Neuronal stem cell (in vitro differentiated cells): ENCODE data around the gene MARK3.

ENCODE experiments used
- DNase-seq: peaks from one replicate; pipeline ENCODE4 v3.0.0-alpha.2; 2013; ENCODE audit warnings: low spot score
- H2AFZ ChIP-seq: one replicate; pipeline ENCODE4 v1.6.1; 2013; ENCODE audit warnings: mild to moderate bottlenecking, low read length, inconsistent platforms
- H2AK5ac ChIP-seq: 2 replicates; pipeline ENCODE4 v1.6.1; 2013; ENCODE audit warnings: low read depth, mild to moderate bottlenecking, inconsistent platforms, low read length, moderate library complexity, mixed read lengths
- H2BK120ac ChIP-seq: 2 replicates; pipeline ENCODE4 v1.6.1; 2013; ENCODE audit warnings: low read depth, mild to moderate bottlenecking, inconsistent platforms, low read length, moderate library complexity, mixed read lengths
- H2BK12ac ChIP-seq: one replicate; pipeline ENCODE4 v1.6.1; 2013; ENCODE audit warnings: low read length, inconsistent platforms
- H2BK15ac ChIP-seq: 2 replicates; pipeline ENCODE4 v1.6.1; 2013; ENCODE audit warnings: mild to moderate bottlenecking, low read length, inconsistent platforms, mixed read lengths
- H2BK5ac ChIP-seq: one replicate; pipeline ENCODE4 v1.6.1; 2013; ENCODE audit warnings: inconsistent platforms, mild to moderate bottlenecking, low read length, moderate library complexity
- H3K14ac ChIP-seq: one replicate; pipeline ENCODE4 v1.6.1; 2013; ENCODE audit warnings: low read length, inconsistent platforms
- H3K18ac ChIP-seq: 2 replicates; pipeline ENCODE4 v1.6.1; 2013; ENCODE audit warnings: low read length, inconsistent platforms
- H3K23ac ChIP-seq: 2 replicates; pipeline ENCODE4 v1.6.1; 2013; ENCODE audit warnings: low read depth, mild to moderate bottlenecking, mixed read lengths, low read length, inconsistent platforms; ENCODE audit not compliant: poor library complexity
- H3K27ac ChIP-seq: replicated peaks from 3 replicates; pipeline ENCODE4 v1.5.1; 2013; ENCODE audit warnings: low read length, inconsistent platforms
- H3K27me3 ChIP-seq, 3 experiments: 2 replicates each; pipeline ENCODE4 v1.6.1; 2013; ENCODE audit warnings: low read length in 3 of 3, mild to moderate bottlenecking in 2 of 3, inconsistent platforms in 1 of 3, low read depth in 1 of 3, mixed read lengths in 1 of 3, moderate library complexity in 1 of 3; ENCODE audit not compliant: control insufficient read depth in 3 of 3, insufficient read depth in 3 of 3
- H3K36me3 ChIP-seq, 2 donors: replicated peaks in 1 of 2; 2 replicates each; pipeline ENCODE4 v1.6.1; 2013; ENCODE audit warnings: low read length in 2 of 2; ENCODE audit not compliant: control insufficient read depth in 2 of 2, insufficient read depth in 2 of 2
- H3K4ac ChIP-seq: 2 replicates; pipeline ENCODE4 v1.6.1; 2013; ENCODE audit warnings: inconsistent platforms, mild to moderate bottlenecking, low read length, moderate library complexity
- H3K4me1 ChIP-seq, 2 donors: 1 replicate in 1 of 2; 2 replicates in 1 of 2; pipeline ENCODE4 v1.6.1; 2013; ENCODE audit warnings: low read length in 2 of 2, low read depth in 1 of 2; ENCODE audit not compliant: control insufficient read depth in 2 of 2, insufficient read depth in 1 of 2
- H3K4me2 ChIP-seq: one replicate; pipeline ENCODE4 v1.6.1; 2013; ENCODE audit warnings: mild to moderate bottlenecking, low read length, inconsistent platforms; ENCODE audit not compliant: insufficient read depth, poor library complexity, severe bottlenecking
- H3K4me3 ChIP-seq, 2 donors: 2 replicates each; pipeline ENCODE4 v1.5.1; 2013; ENCODE audit warnings: low read length in 2 of 2, mild to moderate bottlenecking in 2 of 2, inconsistent platforms in 1 of 2, moderate library complexity in 1 of 2
- H3K79me1 ChIP-seq: one replicate; pipeline ENCODE4 v1.6.1; 2013; ENCODE audit warnings: low read depth, mild to moderate bottlenecking, inconsistent platforms, low read length, moderate library complexity
- H3K9ac ChIP-seq: one replicate; pipeline ENCODE4 v1.6.1; 2013; ENCODE audit warnings: mild to moderate bottlenecking, low read depth, low read length, inconsistent platforms; ENCODE audit not compliant: poor library complexity
- H3K9me3 ChIP-seq, 2 donors: replicated peaks in 1 of 2; 2 replicates each; pipeline versions ENCODE3 to v1.6.1; 2013; ENCODE audit warnings: low read length in 2 of 2, mild to moderate bottlenecking in 2 of 2, inconsistent platforms in 1 of 2, low read depth in 1 of 2, mixed read lengths in 1 of 2, moderate library complexity in 1 of 2; ENCODE audit not compliant: control insufficient read depth in 2 of 2, insufficient read depth in 1 of 2
- H4K8ac ChIP-seq: one replicate; pipeline ENCODE4 v1.6.1; 2013; ENCODE audit warnings: low read depth, mild to moderate bottlenecking, inconsistent platforms, low read length, moderate library complexity
- H4K91ac ChIP-seq: one replicate; pipeline ENCODE4 v1.6.1; 2013; ENCODE audit warnings: low read length, low read depth, mild to moderate bottlenecking, inconsistent platforms; ENCODE audit not compliant: poor library complexity
- WGBS, 2 donors: extraction: QIAGEN DNeasy Blood & Tissue Kit; methylation state at CpG; one replicate each; pipeline ENCODE4 v1.1.7; 2013; ENCODE audit warnings: missing lambda C conversion rate in 2 of 2, mixed read lengths in 1 of 2; ENCODE audit not compliant: insufficient read length in 2 of 2, insufficient replicate concordance in 1 of 2; ENCODE audit errors: extremely low coverage in 2 of 2; 5-methylcytosine and 5-hydroxymethylcytosine counted together

Gene MARK3

DNA sequence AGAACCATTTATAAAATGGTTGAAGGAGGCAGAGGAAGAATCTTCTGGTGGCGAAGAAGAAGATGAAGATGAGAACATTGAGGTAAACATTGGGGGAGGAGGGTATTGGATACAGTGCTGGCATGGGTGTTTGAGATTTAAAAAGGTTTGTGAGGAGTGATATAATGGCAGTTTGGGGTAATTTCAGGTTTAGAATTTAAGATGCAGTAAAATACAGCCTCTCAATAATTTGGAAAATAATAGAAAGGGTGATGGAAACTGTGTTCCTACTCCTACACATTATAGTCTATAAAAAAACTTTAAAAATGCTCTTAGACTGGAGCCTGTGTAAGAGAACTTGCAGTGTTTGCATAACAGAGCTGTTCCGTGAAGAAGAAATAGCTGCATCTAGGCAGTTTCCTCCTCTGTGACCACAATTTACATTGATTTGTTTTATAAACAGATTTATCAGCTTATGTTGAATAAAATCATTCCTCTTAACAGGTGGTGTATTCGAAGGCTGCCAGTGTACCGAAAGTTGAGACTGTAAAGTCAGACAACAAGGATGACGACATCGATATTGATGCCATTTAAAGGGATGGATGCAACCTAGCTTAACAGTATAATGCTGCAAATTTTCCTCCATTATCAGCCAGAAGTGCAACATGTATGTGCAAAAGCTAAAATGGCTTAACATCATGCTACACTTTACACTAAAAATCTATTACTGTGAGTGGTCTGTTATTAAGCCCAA, 44.6 kb upstream of the MARK3 start:
- H3K4me2 ChIP-seq = no peak overlapping the region
- no CpG with 5 or more reads among the region's 6 CpGs for WGBS, 2 donors
- no peak overlapping the region for H2BK12ac ChIP-seq
- H4K91ac ChIP-seq = no peak overlapping the region
- no peak overlapping the region for H4K8ac ChIP-seq
- H2BK5ac ChIP-seq = no peak overlapping the region
- no peak overlapping the region for H2AK5ac ChIP-seq
- H3K79me1 ChIP-seq = peaks cover 6% of the 10 kb centered on the region
- peaks cover 0 to 2% of the 10 kb centered on the region in 2 donors for H3K9me3 ChIP-seq
- H3K23ac ChIP-seq = no peak overlapping the region
- H3K18ac ChIP-seq = no peak overlapping the region
- H3K4me3 ChIP-seq = no peak overlapping the region
- no peak overlapping the region for H3K27ac ChIP-seq
- peaks cover 0 to 6% of the 10 kb centered on the region in 2 donors for H3K4me1 ChIP-seq
- no peak overlapping the region for H3K9ac ChIP-seq
- H3K4ac ChIP-seq = no peak overlapping the region
- H3K14ac ChIP-seq = no peak overlapping the region
- H2BK15ac ChIP-seq = no peak overlapping the region
- no peak overlapping the region for H2AFZ ChIP-seq
- no peaks in the 10 kb centered on the region for H3K27me3 ChIP-seq
- H3K36me3 ChIP-seq = peaks cover 60 to 95% of the 10 kb centered on the region in 2 donors
- no peak for DNase-seq
- no peak overlapping the region for H2BK120ac ChIP-seq

DNA sequence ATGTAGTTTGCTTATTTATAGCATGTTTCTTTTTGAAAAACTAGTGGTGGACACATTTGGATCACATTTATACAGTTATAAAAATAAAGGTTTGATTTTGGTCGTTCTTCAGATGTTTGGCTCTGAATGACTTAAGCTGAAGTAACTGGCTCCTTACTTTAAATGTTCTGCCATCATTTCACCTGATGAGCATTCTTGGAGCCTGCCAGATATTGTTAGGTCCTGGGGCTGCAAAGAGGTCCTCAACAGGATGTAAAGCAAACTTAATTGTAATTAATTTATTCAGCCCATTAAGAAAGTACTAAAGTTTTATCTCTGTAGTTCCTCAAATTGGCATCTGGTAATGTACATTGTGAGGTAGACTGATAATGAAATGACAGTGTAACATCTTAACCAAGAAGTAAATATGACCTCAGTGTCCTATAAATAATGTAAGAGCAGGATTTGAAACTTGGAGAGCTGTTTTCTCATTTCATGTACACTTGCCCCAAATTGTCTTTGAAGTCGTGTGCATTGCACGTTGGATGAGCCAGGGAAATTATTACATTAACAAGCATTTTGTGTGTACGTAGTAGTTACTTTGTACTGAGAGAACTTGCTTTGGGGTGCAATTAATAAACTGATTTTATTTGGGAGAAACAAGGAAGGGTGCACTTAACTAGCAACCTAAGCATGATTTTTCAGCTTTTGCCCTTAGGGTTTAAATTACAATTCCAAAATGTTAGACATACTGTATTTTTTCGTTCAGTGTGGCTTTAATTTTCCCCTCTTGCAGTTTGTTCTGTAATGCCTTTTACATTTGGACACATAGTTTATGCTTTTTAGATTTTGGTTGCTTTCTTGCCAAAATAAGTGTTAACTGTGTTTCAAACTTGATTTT, 43.7 kb upstream of the MARK3 start:
- Histone ChIP-seq H4K8ac (no peak overlapping the region), H2BK12ac (no peak overlapping the region), H3K27ac (no peak overlapping the region), H3K23ac (no peak overlapping the region), H2BK15ac (no peak overlapping the region), H2BK120ac (no peak overlapping the region), H2BK5ac (no peak overlapping the region), H3K9me3 (peaks cover 0 to 2% of the 10 kb centered on the region in 2 donors), H3K27me3 (no peaks in the 10 kb centered on the region), H4K91ac (no peak overlapping the region), H2AFZ (no peak overlapping the region), H3K4me2 (no peak overlapping the region), H3K79me1 (peaks cover 5% of the 10 kb centered on the region), H3K4me3 (no peak overlapping the region), H3K4ac (no peak overlapping the region), H2AK5ac (no peak overlapping the region), H3K4me1 (no peaks in the 10 kb centered on the region), H3K9ac (no peak overlapping the region), H3K18ac (no peak overlapping the region), H3K14ac (no peak overlapping the region), H3K36me3 (peaks cover 54 to 87% of the 10 kb centered on the region in 2 donors)
- no CpG with 5 or more reads among the region's 5 CpGs for WGBS, 2 donors
- no peak for DNase-seq

DNA sequence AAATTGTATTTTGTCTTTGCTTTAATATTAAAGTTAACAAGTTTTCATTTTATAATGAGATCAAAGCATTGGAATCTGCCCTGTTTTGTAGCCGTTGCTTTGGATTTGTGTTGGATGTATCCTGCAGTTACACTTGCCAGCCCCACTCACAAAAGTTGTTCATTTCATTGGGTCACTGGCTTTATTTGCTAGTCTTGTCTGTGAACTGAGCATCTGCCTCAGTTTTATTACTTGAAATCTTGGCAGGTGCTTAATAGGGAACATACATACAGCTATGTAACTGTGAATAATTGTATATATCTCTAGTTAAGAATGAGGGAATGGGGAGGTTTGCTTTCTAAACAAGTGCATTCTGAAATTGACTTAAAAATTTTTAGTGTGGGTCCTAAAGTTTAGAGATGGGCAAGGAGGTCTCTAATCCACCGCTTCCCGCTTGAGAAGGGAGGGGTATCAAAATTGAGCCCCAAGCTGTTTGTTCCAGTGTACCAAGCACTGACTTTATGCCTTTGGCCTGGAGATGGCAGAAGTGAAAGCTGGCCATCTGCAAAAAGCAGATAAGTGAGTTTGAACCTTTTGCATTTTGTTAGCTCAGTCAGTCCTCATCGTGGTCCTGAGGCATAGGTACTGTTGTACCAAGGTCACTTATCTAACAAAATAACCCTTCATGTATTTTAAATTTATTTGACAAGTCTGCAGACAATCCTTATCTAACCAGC, 41.9 kb upstream of the MARK3 start:
- Histone ChIP-seq H4K8ac (no peak overlapping the region), H3K4me3 (no peak overlapping the region), H3K9me3 (peaks cover 0 to 2% of the 10 kb centered on the region in 2 donors), H3K14ac (no peak overlapping the region), H4K91ac (no peak overlapping the region), H2BK120ac (no peak overlapping the region), H3K4me1 (no peaks in the 10 kb centered on the region), H3K23ac (no peak overlapping the region), H3K27me3 (no peaks in the 10 kb centered on the region), H3K9ac (no peak overlapping the region), H2AFZ (no peak overlapping the region), H3K18ac (no peak overlapping the region), H3K27ac (no peak overlapping the region), H2BK15ac (no peak overlapping the region), H3K4ac (no peak overlapping the region), H2BK5ac (no peak overlapping the region), H2BK12ac (no peak overlapping the region), H3K4me2 (no peak overlapping the region), H3K36me3 (peaks cover 39 to 68% of the 10 kb centered on the region in 2 donors), H2AK5ac (no peak overlapping the region), H3K79me1 (no peaks in the 10 kb centered on the region)
- WGBS, 2 donors = no CpG with 5 or more reads among the region's 4 CpGs
- no peak for DNase-seq
